Cerebellar nuclear complex (tissue), 1 donor: ENCODE measurements around the gene ROBO2.

Source experiments
- DNase-seq, 2 experiments: peaks; one replicate each; lab custom pipeline; 2025; lab: John Stamatoyannopoulos, UW

ROBO2 gene

GRCh38 chr3:77039606-77040171 lies at the start of gene ROBO2:
Gene ROBO2, plus strand, starts transcription at chr3:77040099. Its CDS starts 687 bp downstream, at chr3:77040786.
- DNase-seq: peak in 1 of 2 experiments; percentile 31

- DNase-seq: no peak
Observed at GRCh38 chr3:76990606-76991005, 49.3 kb upstream of the ROBO2 start.

GRCh38 chr3:76991165-76991564 lies 48.7 kb upstream of the ROBO2 start:
- no peak for DNase-seq

GRCh38 chr3:76997733-76998132 lies 42.2 kb upstream of the ROBO2 start:
- DNase-seq: peak in 1 of 2 experiments; percentile 34

GRCh38 chr3:76998555-76998954 lies 41.3 kb upstream of the ROBO2 start:
- DNase-seq: no peak

GRCh38 chr3:77001062-77001701 lies 38.7 kb upstream of the ROBO2 start:
- DNase-seq: no peak

GRCh38 chr3:77014226-77014625 lies 25.7 kb upstream of the ROBO2 start:
- DNase-seq: no peak

- DNase-seq: no peak
Observed at GRCh38 chr3:77025471-77025870, 14.4 kb upstream of the ROBO2 start.

GRCh38 chr3:77026904-77027634 lies 12.8 kb upstream of the ROBO2 start:
- no peak for DNase-seq

- DNase-seq: no peak
Observed at GRCh38 chr3:77028005-77028404, 11.9 kb upstream of the ROBO2 start.

- peak; percentile 27 to 68 for DNase-seq
Observed at GRCh38 chr3:77038468-77038929, 1.4 kb upstream of the ROBO2 start.

GRCh38 chr3:77038930-77039605 lies 831 bp upstream of the ROBO2 start:
- DNase-seq: no peak

GRCh38 chr3:77040216-77040615 lies 317 bp downstream of the ROBO2 start:
- DNase-seq: no peak

- no peak for DNase-seq
Observed at GRCh38 chr3:77040926-77041722, 1.2 kb downstream of the ROBO2 start.

GRCh38 chr3:77041811-77042210 lies 1.9 kb downstream of the ROBO2 start:
- no peak for DNase-seq

- DNase-seq: no peak
Observed at GRCh38 chr3:77042343-77042742, 2.4 kb downstream of the ROBO2 start.

- peak in 1 of 2 experiments; percentile 9 for DNase-seq
Observed at GRCh38 chr3:77042882-77043281, 3.0 kb downstream of the ROBO2 start.

GRCh38 chr3:77045686-77046085 lies 5.8 kb downstream of the ROBO2 start:
- DNase-seq: no peak

- no peak for DNase-seq
Observed at GRCh38 chr3:77048186-77048585, 8.3 kb downstream of the ROBO2 start.

GRCh38 chr3:77051591-77051990 lies 11.7 kb downstream of the ROBO2 start:
- no peak for DNase-seq

GRCh38 chr3:77052051-77052501 lies 12.2 kb downstream of the ROBO2 start:
- no peak for DNase-seq
